ENCODE data around the gene NLGN1.

DNA sequence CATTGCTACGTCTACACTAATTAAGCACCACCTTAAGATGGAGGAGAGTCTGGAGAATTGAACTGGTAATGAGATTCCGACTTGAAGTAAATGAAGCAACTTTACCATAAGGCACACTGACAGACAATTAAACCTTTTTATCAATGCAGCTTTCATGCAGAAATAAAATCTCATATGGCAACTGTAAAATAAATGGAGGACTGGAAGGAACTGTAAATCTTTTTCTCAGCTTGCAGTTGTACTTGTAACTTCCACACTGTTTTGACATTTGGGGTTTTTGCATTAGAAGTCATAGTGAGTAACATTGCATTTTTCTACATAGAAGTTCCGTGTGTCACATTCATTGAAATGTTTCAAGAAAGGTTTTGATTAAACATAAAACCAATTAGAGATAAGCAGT, 705.3 kb downstream of the NLGN1 start:
- TF ChIP-seq, protein P1, sequence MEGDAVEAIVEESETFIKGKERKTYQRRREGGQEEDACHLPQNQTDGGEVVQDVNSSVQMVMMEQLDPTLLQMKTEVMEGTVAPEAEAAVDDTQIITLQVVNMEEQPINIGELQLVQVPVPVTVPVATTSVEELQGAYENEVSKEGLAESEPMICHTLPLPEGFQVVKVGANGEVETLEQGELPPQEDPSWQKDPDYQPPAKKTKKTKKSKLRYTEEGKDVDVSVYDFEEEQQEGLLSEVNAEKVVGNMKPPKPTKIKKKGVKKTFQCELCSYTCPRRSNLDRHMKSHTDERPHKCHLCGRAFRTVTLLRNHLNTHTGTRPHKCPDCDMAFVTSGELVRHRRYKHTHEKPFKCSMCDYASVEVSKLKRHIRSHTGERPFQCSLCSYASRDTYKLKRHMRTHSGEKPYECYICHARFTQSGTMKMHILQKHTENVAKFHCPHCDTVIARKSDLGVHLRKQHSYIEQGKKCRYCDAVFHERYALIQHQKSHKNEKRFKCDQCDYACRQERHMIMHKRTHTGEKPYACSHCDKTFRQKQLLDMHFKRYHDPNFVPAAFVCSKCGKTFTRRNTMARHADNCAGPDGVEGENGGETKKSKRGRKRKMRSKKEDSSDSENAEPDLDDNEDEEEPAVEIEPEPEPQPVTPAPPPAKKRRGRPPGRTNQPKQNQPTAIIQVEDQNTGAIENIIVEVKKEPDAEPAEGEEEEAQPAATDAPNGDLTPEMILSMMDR (IDR thresholded peaks at IDR 0.05), result no peak
- TF ChIP-seq ZFX (IDR thresholded peaks at IDR 0.05; ENCODE audit: borderline replicate concordance), result no peak
